Measurements from ENCODE around the gene PRR5L. TPM values are rescaled to one million over a fixed set of nuclear protein-coding genes. Genes with fewer than 3 reads are reported as not detected.

The PRR5L gene
- total and polyA plus RNA-seq, 9 of the 15 experiments (the other 6 are each of a cell fraction or from before 2014, with no cell fraction given) = 0.11 to 0.60 (median 0.36) TPM; not detected in 2

GRCh38 chr11:36419791-36420424 is 123.8 kb downstream of the PRR5L start (continued):
- TF ChIP-seq, protein P1, sequence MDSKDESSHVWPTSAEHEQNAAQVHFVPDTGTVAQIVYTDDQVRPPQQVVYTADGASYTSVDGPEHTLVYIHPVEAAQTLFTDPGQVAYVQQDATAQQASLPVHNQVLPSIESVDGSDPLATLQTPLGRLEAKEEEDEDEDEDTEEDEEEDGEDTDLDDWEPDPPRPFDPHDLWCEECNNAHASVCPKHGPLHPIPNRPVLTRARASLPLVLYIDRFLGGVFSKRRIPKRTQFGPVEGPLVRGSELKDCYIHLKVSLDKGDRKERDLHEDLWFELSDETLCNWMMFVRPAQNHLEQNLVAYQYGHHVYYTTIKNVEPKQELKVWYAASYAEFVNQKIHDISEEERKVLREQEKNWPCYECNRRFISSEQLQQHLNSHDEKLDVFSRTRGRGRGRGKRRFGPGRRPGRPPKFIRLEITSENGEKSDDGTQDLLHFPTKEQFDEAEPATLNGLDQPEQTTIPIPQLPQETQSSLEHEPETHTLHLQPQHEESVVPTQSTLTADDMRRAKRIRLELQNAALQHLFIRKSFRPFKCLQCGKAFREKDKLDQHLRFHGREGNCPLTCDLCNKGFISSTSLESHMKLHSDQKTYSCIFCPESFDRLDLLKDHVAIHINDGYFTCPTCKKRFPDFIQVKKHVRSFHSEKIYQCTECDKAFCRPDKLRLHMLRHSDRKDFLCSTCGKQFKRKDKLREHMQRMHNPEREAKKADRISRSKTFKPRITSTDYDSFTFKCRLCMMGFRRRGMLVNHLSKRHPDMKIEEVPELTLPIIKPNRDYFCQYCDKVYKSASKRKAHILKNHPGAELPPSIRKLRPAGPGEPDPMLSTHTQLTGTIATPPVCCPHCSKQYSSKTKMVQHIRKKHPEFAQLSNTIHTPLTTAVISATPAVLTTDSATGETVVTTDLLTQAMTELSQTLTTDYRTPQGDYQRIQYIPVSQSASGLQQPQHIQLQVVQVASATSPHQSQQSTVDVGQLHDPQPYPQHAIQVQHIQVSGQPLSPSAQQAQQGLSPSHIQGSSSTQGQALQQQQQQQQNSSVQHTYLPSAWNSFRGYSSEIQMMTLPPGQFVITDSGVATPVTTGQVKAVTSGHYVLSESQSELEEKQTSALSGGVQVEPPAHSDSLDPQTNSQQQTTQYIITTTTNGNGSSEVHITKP (IDR thresholded peaks at IDR 0.05; ENCODE audit: partially characterized antibody) = no peak
- no peak for TF ChIP-seq NR2C1 (IDR thresholded peaks at IDR 0.05)
- TF ChIP-seq NR2C1 (tag; IDR thresholded peaks at IDR 0.05) = no peak

DNA sequence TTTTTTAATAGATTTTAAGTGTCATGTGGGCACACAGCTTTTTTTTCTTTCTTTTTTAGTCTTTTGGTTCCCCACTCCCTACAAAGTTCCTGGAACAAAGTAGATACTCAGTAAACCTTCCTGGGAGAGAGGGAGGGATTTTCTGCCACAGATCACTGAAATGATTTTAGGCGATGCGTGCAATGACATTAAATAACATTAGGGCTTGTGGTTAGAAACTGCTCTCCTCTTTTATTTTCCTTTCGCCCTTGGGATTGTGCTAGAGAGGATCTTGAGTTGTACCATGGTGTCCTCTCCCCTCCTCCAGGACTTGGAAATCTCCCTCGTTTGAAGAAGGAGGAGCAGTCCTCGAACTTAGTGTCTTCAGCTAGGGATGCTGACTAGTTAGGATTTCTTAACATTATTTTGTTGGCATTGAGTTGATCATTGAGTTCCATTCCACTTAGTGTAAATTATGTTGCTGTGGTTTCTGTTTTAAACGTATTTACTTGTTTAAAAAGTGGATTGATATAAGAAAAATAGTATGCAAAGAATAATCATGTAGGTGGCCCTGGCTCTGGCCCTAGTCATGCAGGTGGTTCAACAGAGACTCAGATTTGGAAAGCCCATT is 125.6 kb downstream of the PRR5L start:
- POLR2A ChIA-PET = interaction anchor here (0.7 to 1.1 kb wide), 2 partner anchors 10 to 803 kb away, joined by 3 to 5 read pairs; partner anchors contain the start of gene FJX1
- H3K4me2 ChIP-seq (ENCODE audit: insufficient read depth, low read length) = no peak overlapping the region
- TF ChIP-seq ZNF384 (IDR thresholded peaks at IDR 0.05; ENCODE audit: low read depth, low read length) (no peak), TAF1 (IDR thresholded peaks at IDR 0.05; ENCODE audit: control insufficient read depth, extremely low read depth, insufficient read depth, low read length, severe bottlenecking) (no peak), RBM39 (optimal IDR thresholded peaks at IDR 0.05; ENCODE audit: low read depth, low read length) (no peak), NEUROD1 (IDR thresholded peaks at IDR 0.05; ENCODE audit: borderline replicate concordance, low read depth, low read length, partially characterized antibody) (no peak), CAMTA2 (CRISPR knock-in tag; conservative IDR thresholded peaks at IDR 0.05) (no peak), COPS2 (conservative IDR thresholded peaks at IDR 0.05) (no peak)
- TF ChIP-seq, protein P1 (IDR thresholded peaks at IDR 0.05; ENCODE audit: partially characterized antibody) = no peak
- TF ChIP-seq, protein P2, sequence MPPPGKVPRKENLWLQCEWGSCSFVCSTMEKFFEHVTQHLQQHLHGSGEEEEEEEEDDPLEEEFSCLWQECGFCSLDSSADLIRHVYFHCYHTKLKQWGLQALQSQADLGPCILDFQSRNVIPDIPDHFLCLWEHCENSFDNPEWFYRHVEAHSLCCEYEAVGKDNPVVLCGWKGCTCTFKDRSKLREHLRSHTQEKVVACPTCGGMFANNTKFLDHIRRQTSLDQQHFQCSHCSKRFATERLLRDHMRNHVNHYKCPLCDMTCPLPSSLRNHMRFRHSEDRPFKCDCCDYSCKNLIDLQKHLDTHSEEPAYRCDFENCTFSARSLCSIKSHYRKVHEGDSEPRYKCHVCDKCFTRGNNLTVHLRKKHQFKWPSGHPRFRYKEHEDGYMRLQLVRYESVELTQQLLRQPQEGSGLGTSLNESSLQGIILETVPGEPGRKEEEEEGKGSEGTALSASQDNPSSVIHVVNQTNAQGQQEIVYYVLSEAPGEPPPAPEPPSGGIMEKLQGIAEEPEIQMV (tag; conservative IDR thresholded peaks at IDR 0.05; ENCODE audit: low read depth) = no peak

More for the DNA sequence above, 125.6 kb downstream of the PRR5L start:
- H3K79me2 ChIP-seq (ENCODE audit: control insufficient read depth, insufficient read depth, low read length) = no peaks in the 10 kb centered on the region
- no peaks in the 10 kb centered on the region for H3K9me1 ChIP-seq (ENCODE audit: control insufficient read depth, insufficient read depth, low read length)
- no peak overlapping the region for H2AFZ ChIP-seq (ENCODE audit: low read depth, low read length)
- H3K9ac ChIP-seq (ENCODE audit: insufficient read depth in 1 of 2, low read depth in 2 of 2, low read length in 2 of 2) = no peak overlapping the region
- H3K4me1 ChIP-seq (replicated peaks in 1 of 2; ENCODE audit: control insufficient read depth in 2 of 2, insufficient read depth in 2 of 2, low read length in 2 of 2) = no peaks in the 10 kb centered on the region; a peak in 1 of 5 replicates
- no peak overlapping the region for H3K4me3 ChIP-seq
- H3K9me3 ChIP-seq (replicated peaks; ENCODE audit: control insufficient read depth, insufficient read depth, low read depth, low read length) = no peaks in the 10 kb centered on the region
- ATAC-seq (no peak), DNase-seq (ENCODE audit: extremely low read depth in 1 of 4, low spot score in 3 of 4) (no peak), FAIRE-seq (no peak)
- H3K36me3 ChIP-seq (ENCODE audit: control insufficient read depth, insufficient read depth, low read length) = no peaks in the 10 kb centered on the region
- H3K27ac ChIP-seq (ENCODE audit: extremely low read depth, low read depth, low read length) = no peak overlapping the region
- BruUV-seq (replicated peaks) = no TSS peak
- CTCF ChIA-PET (ENCODE audit: low intra/inter-chr PET ratio) = no interaction called here
- H4K20me1 ChIP-seq (replicated peaks; ENCODE audit: control insufficient read depth, insufficient read depth, low read length) = no peaks in the 10 kb centered on the region; the same call in 1 of the 2 replicates
- H3K27me3 ChIP-seq (ENCODE audit: control insufficient read depth in 2 of 2, insufficient read depth in 2 of 2, low read length in 2 of 2) = peaks cover 3 to 16% of the 10 kb centered on the region in 2 experiments; a peak in 3 of 5 replicates
- intact Hi-C loops (cut with micrococcal nuclease) (no loop called here), in situ Hi-C loops (cut with MboI) (no loop called here)
- WGBS (ENCODE audit: insufficient coverage, low coverage, missing lambda C conversion rate) = 0% methylated on average over 5 of the region's 6 CpGs

Data from K562 (cell line).